DOHH2 (cell line): ENCODE results near the gene RIPOR3.

Source experiments
- H3F3A ChIP-seq: fragments of 200-600 bp; sonication (generic), shearing (Covaris generic); 2 replicates; pipeline ENCODE4 v1.6.0; 2016; ENCODE audit warnings: antibody characterized with exemption, mild to moderate bottlenecking; ENCODE audit not compliant: control insufficient read depth, insufficient read depth
- H3K27ac ChIP-seq: fragments of 200-600 bp; sonication (generic); 2 replicates; pipeline ENCODE4 v1.5.1; 2014; ENCODE audit warnings: low read depth, mild to moderate bottlenecking, low read length, moderate library complexity
- H3K27me3 ChIP-seq: fragments of 200-600 bp; sonication (generic); 2 replicates; pipeline ENCODE4 v1.6.1; 2014; ENCODE audit warnings: mild to moderate bottlenecking, low read length, mixed read lengths; ENCODE audit not compliant: control insufficient read depth
- H3K36me3 ChIP-seq: fragments of 200-600 bp; sonication (generic); 2 replicates; pipeline ENCODE4 v1.6.1; 2014; ENCODE audit warnings: mild to moderate bottlenecking, low read length, moderate library complexity, mixed read lengths; ENCODE audit not compliant: control insufficient read depth
- H3K4me1 ChIP-seq: fragments of 200-600 bp; sonication (generic); 2 replicates; pipeline ENCODE4 v1.6.1; 2014; ENCODE audit warnings: mild to moderate bottlenecking, low read length, mixed read lengths; ENCODE audit not compliant: control insufficient read depth
- H3K4me2 ChIP-seq: fragments of 200-600 bp; sonication (generic); 2 replicates; pipeline ENCODE4 v1.6.0; 2014; ENCODE audit warnings: mild to moderate bottlenecking, low read length, moderate library complexity
- H3K4me3 ChIP-seq: fragments of 200-600 bp; sonication (generic); 2 replicates; pipeline ENCODE4 v1.5.1; 2014; ENCODE audit warnings: mild to moderate bottlenecking, low read length, mixed read lengths
- H3K79me2 ChIP-seq: fragments of 200-600 bp; sonication (generic); 2 replicates; pipeline ENCODE4 v1.6.1; 2014; ENCODE audit warnings: mild to moderate bottlenecking, low read length, mixed read lengths; ENCODE audit not compliant: control insufficient read depth
- H3K9me2 ChIP-seq: fragments of 200-600 bp; sonication (generic); replicated peaks from 2 replicates; pipeline ENCODE4 v1.6.1; 2014; ENCODE audit warnings: mild to moderate bottlenecking, low read length, mixed read lengths; ENCODE audit not compliant: control insufficient read depth
- H3K9me3 ChIP-seq: fragments of 200-600 bp; sonication (generic); 2 replicates; pipeline ENCODE4 v1.6.1; 2014; ENCODE audit warnings: antibody characterized with exemption, low read length, mixed read lengths; ENCODE audit not compliant: control insufficient read depth, insufficient read depth
- H4K20me1 ChIP-seq: fragments of 200-600 bp; sonication (generic); 2 replicates; pipeline ENCODE4 v1.6.0; 2014; ENCODE audit warnings: low read depth, mild to moderate bottlenecking, antibody characterized with exemption, low read length, moderate library complexity; ENCODE audit not compliant: control insufficient read depth, insufficient read depth
- CTCF ChIP-seq: fragments of 200-600 bp; sonication (generic); IDR thresholded peaks from one replicate; pipeline ENCODE4 v1.5.1; 2014; ENCODE audit warnings: antibody characterized with exemption, mild to moderate bottlenecking, low read depth, low read length; ENCODE audit not compliant: poor library complexity, severe bottlenecking
- EZH2phosphoT487 ChIP-seq: fragments of 200-600 bp; sonication (generic); IDR thresholded peaks from 2 replicates; pipeline ENCODE4 v1.6.1; 2017; ENCODE audit warnings: borderline replicate concordance, mild to moderate bottlenecking, antibody characterized with exemption, low read length, moderate library complexity, mixed read lengths

The RIPOR3 gene

GRCh38 chr20:50691573-50692551 is 520 bp upstream of the RIPOR3 start:
- TF ChIP-seq CTCF (no peak), EZH2phosphoT487 (peak; percentile 51; the same call in 1 of the 2 replicates)
- no peak overlapping the region for H3K27ac ChIP-seq

GRCh38 chr20:50689864-50690649 is 1.3 kb downstream of the RIPOR3 start:
- Histone ChIP-seq H3K79me2 (no peaks in the 10 kb centered on the region), H3K27ac (no peak overlapping the region), H3K4me2 (no peak overlapping the region), H3K36me3 (no peaks in the 10 kb centered on the region), H3K9me3 (no peaks in the 10 kb centered on the region), H3K27me3 (peaks cover 32% of the 10 kb centered on the region), H3K4me1 (no peaks in the 10 kb centered on the region), H3K4me3 (no peak overlapping the region), H4K20me1 (no peaks in the 10 kb centered on the region), H3F3A (no peaks in the 10 kb centered on the region), H3K9me2 (no peaks in the 10 kb centered on the region)
- no peak for TF ChIP-seq EZH2phosphoT487
- TF ChIP-seq CTCF: no peak

More at GRCh38 chr20:50691573-50692551, 520 bp upstream of the RIPOR3 start:
- no peaks in the 10 kb centered on the region for H3K36me3 ChIP-seq
- no peaks in the 10 kb centered on the region for H3K4me1 ChIP-seq
- no peaks in the 10 kb centered on the region for H3F3A ChIP-seq
- H3K9me2 ChIP-seq: no peaks in the 10 kb centered on the region
- no peak overlapping the region for H3K4me2 ChIP-seq
- H3K79me2 ChIP-seq: no peaks in the 10 kb centered on the region
- peaks cover 32% of the 10 kb centered on the region for H3K27me3 ChIP-seq
- H3K9me3 ChIP-seq: no peaks in the 10 kb centered on the region
- H3K4me3 ChIP-seq: no peak overlapping the region
- H4K20me1 ChIP-seq: no peaks in the 10 kb centered on the region

GRCh38 chr20:50688256-50688975 is 2.9 kb downstream of the RIPOR3 start:
- Histone ChIP-seq H3K36me3 (no peaks in the 10 kb centered on the region), H3K27ac (no peak overlapping the region), H3K4me2 (no peak overlapping the region), H3K9me2 (no peaks in the 10 kb centered on the region), H3K79me2 (no peaks in the 10 kb centered on the region), H3K4me1 (no peaks in the 10 kb centered on the region), H3K4me3 (no peak overlapping the region), H4K20me1 (no peaks in the 10 kb centered on the region), H3K27me3 (peaks cover 32% of the 10 kb centered on the region), H3K9me3 (no peaks in the 10 kb centered on the region), H3F3A (no peaks in the 10 kb centered on the region)
- TF ChIP-seq CTCF (no peak), EZH2phosphoT487 (no peak)
